ENCODE measurements around the gene MS4A8. TPM values are rescaled to one million over a fixed set of nuclear protein-coding genes. Genes with fewer than 3 reads are reported as not detected.

MS4A8 gene
- total RNA-seq, 8 experiments from 2014 or later = 0.43 to 5.1 TPM; not detected in 6

DNA sequence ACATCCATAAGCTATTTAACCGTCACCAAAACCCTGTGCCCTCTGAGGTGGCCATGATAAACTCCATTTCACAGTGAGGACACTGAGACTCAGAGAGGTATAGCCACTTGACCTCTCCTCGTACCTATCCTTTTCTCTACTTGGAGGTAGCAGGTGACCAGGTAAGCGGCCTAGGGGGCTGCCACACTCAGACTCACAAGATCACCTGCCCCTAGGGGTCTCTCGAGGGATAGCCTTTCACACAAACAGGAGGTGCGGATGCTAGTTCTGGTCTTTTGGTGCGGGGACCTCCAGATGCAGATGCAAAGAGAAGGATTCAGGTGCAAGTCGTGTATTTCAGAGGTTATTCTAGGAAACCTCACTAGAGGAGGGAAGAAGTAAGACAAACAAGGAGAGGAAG, 39.7 kb downstream of the MS4A8 start:
- no peak overlapping the region for H3K27ac ChIP-seq
- no peak for ATAC-seq (replicated peaks in 6 of 8)
- no peaks in the 10 kb centered on the region for H3K4me1 ChIP-seq (replicated peaks in 1 of 2)
- in situ Hi-C loops (cut with MboI; ENCODE audit: low pct_unique_long_range_greater_than_20kb in 2 of 9, low sequenced_read_pairs in 9 of 9, unreplicated experiment in 9 of 9) = loop anchor here in 1 of 9 experiments (25.0 kb wide), 1 partner anchor 102 kb away; no protein-coding TSS in a partner anchor
- H3K4me3 ChIP-seq = no peak overlapping the region
- 9 to 100% (median 50%) methylated on average over 1 to 4 of the region's 7 CpGs; no CpG with 5 or more reads in 4 of the 10 experiments for WGBS, 10 experiments

- Histone ChIP-seq H3K4me1 (replicated peaks in 1 of 2) (no peaks in the 10 kb centered on the region), H3K27ac (no peak overlapping the region), H3K4me3 (no peak overlapping the region)
- no peak for ATAC-seq (replicated peaks in 6 of 8)
- in situ Hi-C loops (cut with MboI; ENCODE audit: low pct_unique_long_range_greater_than_20kb in 2 of 9, low sequenced_read_pairs in 9 of 9, unreplicated experiment in 9 of 9) = loop anchor here in 1 of 9 experiments (25.0 kb wide), 1 partner anchor 103 kb away; no protein-coding TSS in a partner anchor
These were observed 41.2 kb downstream of the MS4A8 start for GRCh38 chr11:60740573-60740972.

DNA sequence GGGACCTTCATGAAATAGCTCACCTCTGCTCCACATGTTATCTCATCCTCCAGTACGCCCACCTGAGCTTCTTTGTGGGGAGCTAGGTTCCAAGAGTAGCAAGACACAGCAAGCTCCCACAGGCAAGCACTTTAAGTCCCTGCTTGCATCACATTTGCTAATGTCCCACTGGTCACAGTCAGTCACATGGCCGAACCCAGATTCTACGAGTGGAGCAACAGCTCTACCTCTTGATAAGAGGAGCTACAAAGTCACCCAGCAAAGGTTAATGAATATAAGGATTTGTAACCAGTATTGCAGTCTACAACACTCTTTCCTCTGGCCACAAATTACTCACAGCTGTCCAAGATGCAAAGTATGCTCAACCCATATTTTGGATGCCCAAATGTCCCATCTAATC, 42.0 kb downstream of the MS4A8 start:
- H3K27ac ChIP-seq = no peak overlapping the region
- ATAC-seq (replicated peaks in 6 of 8) = no peak
- in situ Hi-C loops (cut with MboI; ENCODE audit: low pct_unique_long_range_greater_than_20kb in 2 of 9, low sequenced_read_pairs in 9 of 9, unreplicated experiment in 9 of 9) = loop anchor here in 1 of 9 experiments (25.0 kb wide), 1 partner anchor 104 kb away; no protein-coding TSS in a partner anchor
- no peak overlapping the region for H3K4me3 ChIP-seq
- 0 to 82% (median 59%) methylated on average over 1 to 3 of the region's 3 CpGs; no CpG with 5 or more reads in 3 of the 10 experiments for WGBS, 10 experiments
- no peaks in the 10 kb centered on the region for H3K4me1 ChIP-seq (replicated peaks in 1 of 2)

- in situ Hi-C loops (cut with MboI; ENCODE audit: low pct_unique_long_range_greater_than_20kb in 2 of 9, low sequenced_read_pairs in 9 of 9, unreplicated experiment in 9 of 9) = loop anchor here in 1 of 9 experiments (25.0 kb wide), 1 partner anchor 106 kb away; no protein-coding TSS in a partner anchor
- WGBS, 10 experiments = 0 to 86% (median 14%) methylated on average over 1 of the region's 1 CpG; no CpG with 5 or more reads in 3 of the 10 experiments
- Histone ChIP-seq H3K4me1 (replicated peaks in 1 of 2) (no peaks in the 10 kb centered on the region), H3K4me3 (no peak overlapping the region), H3K27ac (no peak overlapping the region)
- ATAC-seq (replicated peaks in 6 of 8) = no peak
These were observed 43.6 kb downstream of the MS4A8 start for GRCh38 chr11:60743058-60743457.

DNA sequence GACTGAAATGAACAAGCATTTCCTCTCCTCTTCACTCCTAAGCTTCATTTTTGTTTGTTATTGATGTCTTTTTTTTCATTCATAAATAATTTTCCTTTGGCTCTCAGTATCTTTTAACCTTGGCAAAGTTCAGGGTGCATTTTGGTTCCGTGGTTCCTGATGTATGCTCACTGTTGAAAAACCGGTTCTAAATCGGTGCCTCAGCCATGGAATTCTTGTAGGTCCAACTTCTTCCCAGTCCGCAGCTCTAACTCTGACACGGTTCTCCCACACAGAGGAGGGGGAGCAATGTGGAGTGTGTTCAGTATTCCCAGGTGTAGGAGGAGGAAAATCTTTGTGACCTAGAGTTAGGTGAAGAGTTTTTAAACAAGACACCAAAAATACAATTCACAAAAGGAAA, 44.7 kb downstream of the MS4A8 start:
- ATAC-seq (replicated peaks in 6 of 8) = no peak
- 34 to 100% (median 77%) methylated on average over 1 to 5 of the region's 5 CpGs for WGBS, 10 experiments
- no peak overlapping the region for H3K27ac ChIP-seq
- H3K4me3 ChIP-seq = no peak overlapping the region
- in situ Hi-C loops (cut with MboI; ENCODE audit: low pct_unique_long_range_greater_than_20kb in 2 of 9, low sequenced_read_pairs in 9 of 9, unreplicated experiment in 9 of 9) = loop anchor here in 1 of 9 experiments (25.0 kb wide), 1 partner anchor 107 kb away; no protein-coding TSS in a partner anchor
- H3K4me1 ChIP-seq (replicated peaks in 1 of 2) = no peaks in the 10 kb centered on the region

GRCh38 chr11:60747359-60747873, 48.0 kb downstream of the MS4A8 start:
- no peaks in the 10 kb centered on the region for H3K4me1 ChIP-seq (replicated peaks in 1 of 2)
- ATAC-seq (replicated peaks in 6 of 8) = no peak
- WGBS, 10 experiments = 20 to 100% (median 80%) methylated on average over 1 to 8 of the region's 14 CpGs; no CpG with 5 or more reads in 3 of the 10 experiments
- H3K27ac ChIP-seq = no peak overlapping the region
- in situ Hi-C loops (cut with MboI; ENCODE audit: low pct_unique_long_range_greater_than_20kb in 2 of 9, low sequenced_read_pairs in 9 of 9, unreplicated experiment in 9 of 9) = loop anchor here in 1 of 9 experiments (25.0 kb wide), 1 partner anchor 110 kb away; no protein-coding TSS in a partner anchor
- no peak overlapping the region for H3K4me3 ChIP-seq

- WGBS, 10 experiments = 72 to 92% (median 80%) methylated on average over 1 to 8 of the region's 17 CpGs; no CpG with 5 or more reads in 7 of the 10 experiments
- Histone ChIP-seq H3K4me1 (replicated peaks in 1 of 2) (no peaks in the 10 kb centered on the region), H3K4me3 (no peak overlapping the region), H3K27ac (no peak overlapping the region)
- no peak for ATAC-seq (replicated peaks in 6 of 8)
- in situ Hi-C loops (cut with MboI; ENCODE audit: low pct_unique_long_range_greater_than_20kb in 2 of 9, low sequenced_read_pairs in 9 of 9, unreplicated experiment in 9 of 9) = loop anchor here in 1 of 9 experiments (25.0 kb wide), 1 partner anchor 111 kb away; no protein-coding TSS in a partner anchor
These were observed 48.8 kb downstream of the MS4A8 start for GRCh38 chr11:60748225-60748624.

DNA sequence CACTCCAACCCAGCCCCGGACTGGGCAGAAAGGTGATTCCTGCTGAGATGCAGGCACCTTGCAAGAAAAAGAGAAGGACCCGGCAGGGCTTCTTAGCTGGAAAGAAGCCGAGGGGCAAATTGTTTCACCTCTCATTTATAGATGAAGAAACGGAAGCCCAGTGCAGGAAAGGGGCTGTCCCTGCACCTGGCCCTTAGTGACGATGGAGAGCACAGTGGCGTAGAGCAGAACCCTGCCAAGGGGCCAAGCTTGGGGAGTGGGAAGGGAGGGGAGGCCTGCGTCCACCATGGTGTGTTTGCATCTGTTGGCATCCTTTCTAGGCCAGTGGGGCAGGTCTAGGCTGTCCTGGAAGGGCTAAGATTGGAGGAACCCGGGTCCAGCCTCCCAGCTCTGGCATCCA, 49.4 kb downstream of the MS4A8 start:
- Histone ChIP-seq H3K27ac (no peak overlapping the region), H3K4me3 (no peak overlapping the region), H3K4me1 (replicated peaks in 1 of 2) (no peaks in the 10 kb centered on the region)
- ATAC-seq (replicated peaks in 6 of 8) = no peak
- 33 to 80% (median 69%) methylated on average over 1 to 7 of the region's 8 CpGs; no CpG with 5 or more reads in 5 of the 10 experiments for WGBS, 10 experiments
- in situ Hi-C loops (cut with MboI; ENCODE audit: low pct_unique_long_range_greater_than_20kb in 2 of 9, low sequenced_read_pairs in 9 of 9, unreplicated experiment in 9 of 9) = loop anchor here in 1 of 9 experiments (25.0 kb wide), 1 partner anchor 112 kb away; no protein-coding TSS in a partner anchor

GRCh38 chr11:60750911-60751310, 51.5 kb downstream of the MS4A8 start:
- no peak overlapping the region for H3K4me3 ChIP-seq
- H3K4me1 ChIP-seq (replicated peaks in 1 of 2) = no peaks in the 10 kb centered on the region
- in situ Hi-C loops (cut with MboI; ENCODE audit: low pct_unique_long_range_greater_than_20kb in 2 of 9, low sequenced_read_pairs in 9 of 9, unreplicated experiment in 9 of 9) = no loop called here
- ATAC-seq (replicated peaks in 6 of 8) = no peak
- WGBS, 10 experiments = 0 to 80% (median 55%) methylated on average over 1 to 2 of the region's 3 CpGs; no CpG with 5 or more reads in 4 of the 10 experiments
- H3K27ac ChIP-seq = no peak overlapping the region

DNA sequence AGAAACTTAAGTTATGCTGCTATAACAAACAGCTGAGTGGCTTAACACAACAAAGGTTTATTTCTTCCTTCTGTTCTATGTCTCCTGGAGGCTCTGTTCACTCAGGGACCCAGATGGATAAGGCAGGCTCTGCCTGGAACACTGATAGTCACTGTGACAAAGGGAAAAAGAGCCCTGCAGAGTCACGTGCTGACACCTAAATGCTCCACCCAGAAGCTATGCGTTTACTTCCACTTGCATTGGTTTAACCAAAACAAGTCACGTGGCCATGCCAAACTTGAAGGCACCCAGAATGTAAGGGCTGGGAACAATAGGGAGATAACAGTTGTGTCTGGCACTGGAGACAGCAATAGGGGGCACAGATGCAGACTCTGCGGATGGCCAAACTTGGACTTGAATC, 53.9 kb downstream of the MS4A8 start:
- H3K27ac ChIP-seq = no peak overlapping the region
- peak in 1 of 8 experiments; percentile 27 for ATAC-seq (replicated peaks in 6 of 8)
- H3K4me1 ChIP-seq (replicated peaks in 1 of 2) = no peaks in the 10 kb centered on the region
- in situ Hi-C loops (cut with MboI; ENCODE audit: low pct_unique_long_range_greater_than_20kb in 2 of 9, low sequenced_read_pairs in 9 of 9, unreplicated experiment in 9 of 9) = no loop called here
- no peak overlapping the region for H3K4me3 ChIP-seq
- 0 to 80% (median 37%) methylated on average over 1 to 3 of the region's 4 CpGs; no CpG with 5 or more reads in 1 of the 10 experiments for WGBS, 10 experiments

DNA sequence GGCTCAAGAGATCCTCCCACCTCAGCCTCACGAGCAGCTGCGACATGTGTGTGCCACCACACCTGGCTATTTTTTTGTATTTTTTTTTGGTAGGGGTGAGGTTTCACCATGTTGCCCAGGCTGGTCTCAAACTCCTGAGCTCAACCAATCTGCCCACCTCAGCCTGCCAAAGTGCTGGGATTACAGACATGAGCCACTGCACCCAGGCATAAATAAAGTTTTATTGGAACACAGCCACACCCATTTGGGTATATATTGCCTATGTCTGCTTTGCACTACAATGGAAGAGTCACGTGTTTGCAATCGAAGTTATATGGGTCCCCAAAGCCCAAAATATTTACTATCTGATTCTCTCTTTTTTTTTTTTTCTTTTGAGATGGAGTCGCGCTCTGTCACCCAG, 55.5 kb downstream of the MS4A8 start:
- no peak for ATAC-seq (replicated peaks in 6 of 8)
- Histone ChIP-seq H3K4me1 (replicated peaks in 1 of 2) (no peaks in the 10 kb centered on the region), H3K27ac (no peak overlapping the region), H3K4me3 (no peak overlapping the region)
- WGBS, 10 experiments = 0 to 100% (median 66%) methylated on average over 1 to 5 of the region's 6 CpGs; no CpG with 5 or more reads in 3 of the 10 experiments
- in situ Hi-C loops (cut with MboI; ENCODE audit: low pct_unique_long_range_greater_than_20kb in 2 of 9, low sequenced_read_pairs in 9 of 9, unreplicated experiment in 9 of 9) = no loop called here

DNA sequence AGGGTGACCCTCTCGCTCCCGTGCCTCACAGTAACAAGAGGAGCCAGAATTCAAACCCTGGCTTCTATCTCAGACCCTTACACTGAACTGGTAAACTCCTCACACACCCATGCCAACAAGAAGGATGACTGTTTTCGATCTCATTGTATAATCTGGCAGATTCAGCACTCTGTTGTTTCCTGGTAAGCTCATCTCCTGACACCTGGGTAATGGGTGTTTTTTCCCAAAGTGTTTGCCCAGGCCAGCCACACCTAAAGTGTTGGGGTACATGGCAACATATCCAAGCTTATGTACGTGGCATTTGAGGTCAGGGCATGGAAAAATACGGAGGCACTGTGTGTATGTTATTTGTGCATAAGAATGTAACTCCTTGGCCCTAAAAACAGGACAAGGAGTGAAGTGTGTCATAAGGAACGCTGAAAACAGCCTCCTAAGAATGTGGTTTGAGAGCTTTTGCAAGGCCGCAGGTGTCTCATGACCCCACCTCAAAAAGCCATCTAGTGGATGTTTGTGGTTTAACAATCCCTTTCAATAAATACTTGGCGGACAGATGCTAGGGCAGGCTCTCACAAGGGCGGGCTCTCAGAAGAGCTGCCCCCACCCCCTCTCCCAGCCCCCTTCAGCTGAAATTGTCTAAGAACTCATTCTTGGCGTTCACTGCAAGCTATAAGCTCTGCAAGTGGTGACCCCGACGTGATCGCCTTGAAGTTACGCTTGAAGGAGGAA, 57.1 kb downstream of the MS4A8 start, which contains the start of gene MS4A15:
Gene MS4A15, plus strand, starts transcription at position 561 of the 726 bp plus-strand sequence. CDS start 6,867 bp downstream, outside the sequence.
- 17 to 100% (median 67%) methylated on average over 1 to 10 of the region's 14 CpGs; no CpG with 5 or more reads in 3 of the 10 experiments for WGBS, 10 experiments
- Histone ChIP-seq H3K27ac (no peak within 1 kb of the TSS), H3K4me3 (no peak within 1 kb of the TSS), H3K4me1 (replicated peaks in 1 of 2) (no peaks in the 10 kb centered on the region)
- no peak for ATAC-seq (replicated peaks in 6 of 8)
- in situ Hi-C loops (cut with MboI; ENCODE audit: low pct_unique_long_range_greater_than_20kb in 2 of 9, low sequenced_read_pairs in 9 of 9, unreplicated experiment in 9 of 9) = no loop called here

- ATAC-seq (replicated peaks in 6 of 8) = no peak
- in situ Hi-C loops (cut with MboI; ENCODE audit: low pct_unique_long_range_greater_than_20kb in 2 of 9, low sequenced_read_pairs in 9 of 9, unreplicated experiment in 9 of 9) = no loop called here
- 35 to 94% (median 73%) methylated on average over 2 to 9 of the region's 19 CpGs; no CpG with 5 or more reads in 4 of the 10 experiments for WGBS, 10 experiments
These were observed 57.9 kb downstream of the MS4A8 start for GRCh38 chr11:60757231-60757800.

More at GRCh38 chr11:60757231-60757800, 57.9 kb downstream of the MS4A8 start:
- H3K4me1 ChIP-seq (replicated peaks in 1 of 2) = no peaks in the 10 kb centered on the region
- H3K27ac ChIP-seq = no peak overlapping the region
- H3K4me3 ChIP-seq = no peak overlapping the region
